ENCODE data around the gene CPNE9. TPM values are rescaled to one million over a fixed set of nuclear protein-coding genes. Genes with fewer than 3 reads are reported as not detected.

The CPNE9 gene
- total RNA-seq, 1 donor from 2014 or later, result not detected

- Histone ChIP-seq H3K4me3 (no peak overlapping the region), H3K4me1 (no peaks in the 10 kb centered on the region), H3K27me3 (no peaks in the 10 kb centered on the region), H3K36me3 (peaks cover 27 to 43% of the 10 kb centered on the region in 2 donors), H3K9me3 (no peaks in the 10 kb centered on the region), H3K27ac (no peak overlapping the region)
- no peak for TF ChIP-seq CTCF (IDR thresholded peaks at IDR 0.05)
- intact Hi-C loops (cut with DNase I), result no loop called here
- DNase-seq (ENCODE audit: low spot score in 2 of 2), result no peak
These were observed 75.5 kb downstream of the CPNE9 start for GRCh38 chr3:9779075-9779593.

Other genes with a start within 250 kb of the CPNE9 start
- not detected for gene LHFPL4, start 150.0 kb upstream of the CPNE9 start, total RNA-seq
- 13.7 TPM for gene MTMR14, start 54.3 kb upstream of the CPNE9 start, total RNA-seq
- gene BRPF1, start 27.9 kb downstream of the CPNE9 start, total RNA-seq, result 18.6 TPM
- gene OGG1, start 46.1 kb downstream of the CPNE9 start, total RNA-seq, result 36.0 TPM
- gene CAMK1, start 66.1 kb downstream of the CPNE9 start, total RNA-seq, result 82.9 TPM
- gene TADA3, start 88.6 kb downstream of the CPNE9 start, total RNA-seq, result 106 TPM
- 160 TPM for gene ARPC4, start 89.2 kb downstream of the CPNE9 start, total RNA-seq
- gene TTLL3, start 106.4 kb downstream of the CPNE9 start, total RNA-seq, result 47.0 TPM
- 30.7 TPM for gene RPUSD3, start 140.2 kb downstream of the CPNE9 start, total RNA-seq
- 29.9 TPM for gene CIDEC, start 176.4 kb downstream of the CPNE9 start, total RNA-seq
- gene JAGN1, start 186.8 kb downstream of the CPNE9 start, total RNA-seq, result 55.2 TPM
- gene IL17RE, start 199.0 kb downstream of the CPNE9 start, total RNA-seq, result 21.7 TPM
- gene IL17RC, start 213.3 kb downstream of the CPNE9 start, total RNA-seq, result 82.5 TPM
- gene CRELD1, start 230.0 kb downstream of the CPNE9 start, total RNA-seq, result 35.8 TPM
- 1.1 TPM for gene PRRT3, start 248.6 kb downstream of the CPNE9 start, total RNA-seq